GM12878 (cell line): Measurements from ENCODE around the gene TLCD5. TPM values are rescaled to one million over a fixed set of nuclear protein-coding genes. Genes with fewer than 3 reads are reported as not detected.

Source experiments
- ATAC-seq: fragments of 200-7000 bp; cut with Tn5 transposase; 3 replicates; pipeline ENCODE4 v1.9.1; 2020; ENCODE audit warnings: mild to moderate bottlenecking, moderate library complexity
- BruUV-seq: library from RNA; stranded (reverse); fragments of 400-500 nt; replicated peaks from 2 replicates; lab custom pipeline; 2021; lab: Mats Ljungman, UMichigan
- CTCF ChIA-PET: fragments of 300-600 bp; sonication (Branson Sonifier 250); formaldehyde crosslinking; extraction: SDS; loops from one replicate; lab custom pipeline; 2021; ENCODE audit warnings: inconsistent platforms; lab: Yijun Ruan, JAX
- POLR2A ChIA-PET: fragments of 350-600 bp; formaldehyde crosslinking; extraction: SDS; loops from one replicate; lab custom pipeline; 2021; ENCODE audit warnings: inconsistent platforms; lab: Charles Lee
- RAD21 ChIA-PET: fragments of 300-600 bp; sonication (Branson Sonifier 250); formaldehyde crosslinking; loops from one replicate; lab custom pipeline; 2023; ENCODE audit warnings: antibody characterized with exemption; ENCODE audit not compliant: unreplicated experiment; lab: Charles Lee
- SMC1A ChIA-PET: fragments of 300-600 bp; sonication (Branson Sonifier 250); formaldehyde crosslinking; loops from one replicate; lab custom pipeline; 2023; ENCODE audit not compliant: unreplicated experiment, uncharacterized antibody; lab: Charles Lee
- DNase-seq: peaks from one replicate; pipeline ENCODE4 v3.0.0-alpha.2; 2011; ENCODE audit warnings: low read depth, low spot score
- FAIRE-seq: peaks from 3 replicates; lab custom pipeline; 2011; peaks lifted over from hg19 to GRCh38; lab: Jason Lieb, UNC
- H2AFZ ChIP-seq: 2 replicates; pipeline ENCODE4 v1.6.0; 2011; ENCODE audit warnings: low read depth, low read length, control low read depth; ENCODE audit not compliant: control insufficient read depth
- H3K27ac ChIP-seq: 2 replicates; pipeline ENCODE4 v1.5.1; 2011; ENCODE audit warnings: control low read depth; ENCODE audit not compliant: control insufficient read depth, insufficient read depth
- H3K27me3 ChIP-seq, 2 experiments: replicated peaks in 1 of 2; 2 replicates each; pipeline versions ENCODE4 v1.6.0 to v1.6.1; 2011; ENCODE audit warnings: low read length in 1 of 2; ENCODE audit not compliant: control insufficient read depth in 2 of 2, insufficient read depth in 2 of 2
- H3K36me3 ChIP-seq, 2 experiments: 2 replicates each; pipeline ENCODE4 v1.5.1; 2011; ENCODE audit warnings: low read length in 1 of 2; ENCODE audit not compliant: control insufficient read depth in 2 of 2, insufficient read depth in 2 of 2
- H3K4me1 ChIP-seq: 2 replicates; pipeline ENCODE4 v1.6.1; 2011; ENCODE audit warnings: mild to moderate bottlenecking, low read length, moderate library complexity, mixed read lengths; ENCODE audit not compliant: control insufficient read depth, insufficient read depth
- H3K4me2 ChIP-seq: 2 replicates; pipeline ENCODE4 v1.6.0; 2011; ENCODE audit warnings: control low read depth; ENCODE audit not compliant: control insufficient read depth, insufficient read depth
- H3K4me3 ChIP-seq: fragments of 200-600 bp; sonication (generic); 2 replicates; pipeline ENCODE4 v1.5.1; 2016
- H3K79me2 ChIP-seq: 2 replicates; pipeline ENCODE4 v1.6.0; 2011; ENCODE audit warnings: low read length; ENCODE audit not compliant: control insufficient read depth, insufficient read depth
- H3K9ac ChIP-seq: 2 replicates; pipeline ENCODE4 v1.8.0; 2011; ENCODE audit warnings: low read length, control low read depth, mixed read lengths; ENCODE audit not compliant: control insufficient read depth, insufficient read depth
- H3K9me3 ChIP-seq: replicated peaks from 3 replicates; pipeline ENCODE4 v1.5.1; 2011; ENCODE audit warnings: mild to moderate bottlenecking, low read length; ENCODE audit not compliant: control insufficient read depth, insufficient read depth
- H4K20me1 ChIP-seq: 2 replicates; pipeline ENCODE4 v1.6.0; 2011; ENCODE audit not compliant: control insufficient read depth, insufficient read depth
- BACH1 ChIP-seq: fragments of 450-650 bp; IDR thresholded peaks from 2 replicates; pipeline ENCODE4 v1.6.1; 2017; ENCODE audit warnings: mild to moderate bottlenecking, borderline replicate concordance
- BCLAF1 ChIP-seq: fragments of 450-650 bp; IDR thresholded peaks from 2 replicates; pipeline ENCODE4 v1.6.1; 2017; ENCODE audit warnings: antibody characterized with exemption, mild to moderate bottlenecking, moderate library complexity
- EED ChIP-seq: sonication (generic); IDR thresholded peaks from 2 replicates; pipeline ENCODE4 v1.6.1; 2016; ENCODE audit warnings: antibody characterized with exemption, low read depth
- EGR1 ChIP-seq, 2 experiments: IDR thresholded peaks; 1 replicate in 1 of 2; 2 replicates in 1 of 2; pipeline ENCODE4 v1.6.1; 2011 to 2012; ENCODE audit warnings: low read depth in 2 of 2, low read length in 2 of 2, borderline replicate concordance in 1 of 2, mild to moderate bottlenecking in 1 of 2, moderate library complexity in 1 of 2
- HCFC1 ChIP-seq: fragments of 150-350 bp; IDR thresholded peaks from 2 replicates; pipeline ENCODE4 v1.6.1; 2014; ENCODE audit warnings: low read length
- HDAC6 ChIP-seq: fragments of 200-600 bp; sonication (generic); IDR thresholded peaks from one replicate; pipeline ENCODE4 v1.8.0; 2017; ENCODE audit warnings: antibody characterized with exemption; ENCODE audit not compliant: unreplicated experiment
- NFYB ChIP-seq: IDR thresholded peaks from 2 replicates; pipeline ENCODE4 v1.6.1; 2011; ENCODE audit warnings: low read depth, mild to moderate bottlenecking, low read length, improper control_type of control experiment, moderate library complexity; ENCODE audit not compliant: insufficient read depth
- PAX5 ChIP-seq: IDR thresholded peaks from 2 replicates; pipeline ENCODE4 v1.6.1; 2011; ENCODE audit warnings: low read depth, low read length, borderline replicate concordance
- POLR2AphosphoS2 ChIP-seq: IDR thresholded peaks from 2 replicates; pipeline ENCODE4 v1.6.1; 2011; ENCODE audit warnings: low read depth, mild to moderate bottlenecking, low read length, improper control_type of control experiment, moderate library complexity
- REST ChIP-seq: IDR thresholded peaks from 2 replicates; pipeline ENCODE4 v1.6.1; 2012; ENCODE audit warnings: mild to moderate bottlenecking, low read depth, low read length
- SMAD5 ChIP-seq: IDR thresholded peaks from 2 replicates; pipeline ENCODE4 v1.6.1; 2016; ENCODE audit warnings: antibody characterized with exemption, low read depth
- TBL1XR1 ChIP-seq: IDR thresholded peaks from 2 replicates; pipeline ENCODE4 v1.6.1; 2012; ENCODE audit warnings: low read depth, low read length, improper control_type of control experiment
- TCF3 ChIP-seq: IDR thresholded peaks from 2 replicates; pipeline ENCODE4 v1.6.1; 2012; ENCODE audit warnings: low read depth, mild to moderate bottlenecking, low read length, borderline replicate concordance; ENCODE audit not compliant: insufficient read depth
- TCF7 ChIP-seq: IDR thresholded peaks from 2 replicates; pipeline ENCODE4 v1.6.1; 2014; ENCODE audit warnings: antibody characterized with exemption, borderline replicate concordance
- YY1 ChIP-seq: IDR thresholded peaks from 2 replicates; pipeline ENCODE4 v1.6.1; 2011; ENCODE audit warnings: low read depth, mild to moderate bottlenecking, low read length
- ZBED1 ChIP-seq: IDR thresholded peaks from 2 replicates; pipeline ENCODE4 v1.6.1; 2016; ENCODE audit warnings: borderline replicate concordance
- ZSCAN29 ChIP-seq: fragments of 450-650 bp; IDR thresholded peaks from 2 replicates; pipeline ENCODE4 v1.6.1; 2017; ENCODE audit warnings: mild to moderate bottlenecking, moderate library complexity
- WGBS: methylation state at CpG from one replicate; pipeline ENCODE4 v1.1.6; 2016; ENCODE audit warnings: low lambda C conversion rate; ENCODE audit not compliant: insufficient replicate concordance, insufficient coverage; ENCODE audit errors: missing lambda C conversion rate; 5-methylcytosine and 5-hydroxymethylcytosine counted together
- in situ Hi-C: fragments of 300-500 bp; cut with MboI; formaldehyde crosslinking; loops from 9 replicates; pipeline ENCODE4 v1.14.3; 2018; ENCODE audit warnings: mixed read lengths
- intact Hi-C: fragments of 100-400 bp; cut with micrococcal nuclease; formaldehyde crosslinking; loops from one replicate; pipeline ENCODE4 v1.14.2; 2022; ENCODE audit not compliant: unreplicated experiment
- polyA plus RNA-seq, 11 experiments: library from polyadenylated mRNA; depleted of rRNA in 4 of 11; unstranded in 6 of 11; stranded (reverse) in 5 of 11; fragments of >200 nt; fragmentation: Nextera tagmentation in 4 of 11; fragmentation: Illumina TruSeq in 1 of 11; extraction: Ambion mirVana in 4 of 11; extraction: Trizol in 1 of 11; gene quantifications; 1 replicate in 1 of 11; 2 replicates in 10 of 11; pipeline versions ENCODE4 v1.2.1 to v1.2.3, GENCODE V29; 2011 to 2016; ENCODE audit warnings: inconsistent platforms in 2 of 11, missing spikeins in 2 of 11, low read depth in 1 of 11
- total RNA-seq, 4 experiments: library from RNA; depleted of rRNA in 3 of 4; stranded (reverse); fragments of >200 nt in 3 of 4; fragmentation: Illumina TruSeq in 1 of 4; extraction: Trizol in 1 of 4; gene quantifications; 2 replicates each; pipeline versions ENCODE4 v1.2.1 to v1.2.3, GENCODE V29; 2013 to 2021

TLCD5 gene
- total and polyA plus RNA-seq, 10 of the 15 experiments (the other 5 are each of a cell fraction or from before 2014, with no cell fraction given) = 2.4 to 13.3 (median 3.2) TPM

DNA sequence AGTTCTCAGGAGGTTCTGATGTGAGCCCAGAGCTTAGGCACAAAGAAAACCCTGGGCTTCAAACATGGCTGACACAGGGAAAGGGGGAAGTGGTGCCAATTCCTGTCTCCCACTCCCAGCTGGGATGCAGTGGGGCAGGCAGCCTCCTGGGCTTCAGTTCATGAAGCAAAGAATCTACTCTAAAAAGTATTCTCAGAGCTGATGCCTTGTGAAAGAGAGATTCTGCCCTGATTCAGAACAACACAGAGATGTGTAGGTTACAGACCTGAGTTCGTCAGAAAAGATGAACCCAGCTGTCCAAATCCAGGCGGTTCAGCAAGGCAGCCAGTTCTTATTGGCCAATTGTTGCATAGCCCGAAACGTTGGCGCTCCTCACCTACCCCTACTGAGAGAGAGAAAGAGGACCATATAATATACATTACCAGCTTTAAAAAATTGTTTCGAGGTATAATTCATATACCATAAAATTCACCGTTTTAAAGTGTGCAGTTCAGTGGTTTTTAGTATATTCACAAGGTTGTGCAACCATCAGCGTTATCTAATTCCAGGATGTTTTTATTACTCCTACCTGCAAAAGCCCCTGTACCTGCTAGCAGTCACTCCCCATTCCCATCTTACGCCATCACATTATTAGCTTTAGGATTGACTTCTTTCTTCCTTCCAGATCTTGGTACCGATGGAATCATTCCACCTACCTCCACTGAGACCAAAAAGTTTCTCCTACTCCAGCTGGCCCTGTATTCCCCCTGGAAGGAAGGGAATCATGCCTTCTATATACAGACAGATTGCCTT, 7.2 kb upstream of the TLCD5 start:
- no TSS peak for BruUV-seq
- WGBS = 39% methylated on average over 10 of the region's 10 CpGs
- no peaks in the 10 kb centered on the region for H3K79me2 ChIP-seq
- H3K4me3 ChIP-seq = no peak overlapping the region
- POLR2A ChIA-PET = interaction anchor here (1.4 kb wide), 1 partner anchor 8 kb away, joined by 3 read pairs; no protein-coding TSS in a partner anchor
- no peaks in the 10 kb centered on the region for H3K9me3 ChIP-seq
- SMC1A ChIA-PET = interaction anchor here (0.9 to 3.3 kb wide), 4 partner anchors 15 to 83 kb away, joined by 3 to 18 read pairs (median 5); no protein-coding TSS in a partner anchor
- RAD21 ChIA-PET = interaction anchor here (1.0 kb wide), 1 partner anchor 18 kb away, joined by 3 read pairs; no protein-coding TSS in a partner anchor
- DNase-seq (no peak), ATAC-seq (no peak), FAIRE-seq (no peak)
- H3K4me1 ChIP-seq = no peaks in the 10 kb centered on the region
- no peak overlapping the region for H3K4me2 ChIP-seq
- no peak overlapping the region for H2AFZ ChIP-seq
- H3K27ac ChIP-seq = no peak overlapping the region
- in situ Hi-C loops (no loop called here), intact Hi-C loops (no loop called here)
- H3K36me3 ChIP-seq = no peaks in the 10 kb centered on the region
- H3K9ac ChIP-seq = no peak overlapping the region
- no peaks in the 10 kb centered on the region for H4K20me1 ChIP-seq
- CTCF ChIA-PET = interaction anchor here (0.6 to 1.9 kb wide), 5 partner anchors 9 to 81 kb away, joined by 3 to 13 read pairs (median 3); no protein-coding TSS in a partner anchor
- peaks cover 0 to 2% of the 10 kb centered on the region in 2 experiments; a peak in 2 of 4 replicates for H3K27me3 ChIP-seq
- TF ChIP-seq EED (no peak), HDAC6 (no peak), REST (no peak), POLR2AphosphoS2 (no peak), BCLAF1 (no peak), ZBED1 (no peak), EGR1 (IDR thresholded peaks at IDR 0.05; ENCODE audit: borderline replicate concordance in 1 of 2, low read depth in 2 of 2, low read length in 2 of 2) (no peak), YY1 (no peak), TCF3 (no peak), ZSCAN29 (no peak), BACH1 (no peak), PAX5 (no peak), NFYB (no peak), SMAD5 (no peak), HCFC1 (no peak), TCF7 (no peak), TBL1XR1 (no peak)
